Calu3 (cell line): ENCODE results near the gene GZMM. TPM values are rescaled to one million over a fixed set of nuclear protein-coding genes. Genes with fewer than 3 reads are reported as not detected.

Experiments
- BruUV-seq: library from RNA; stranded (reverse); fragments of 400-500 nt; replicated peaks from 2 replicates; lab custom pipeline; 2021; lab: Mats Ljungman, UMichigan
- CTCF ChIA-PET: fragments of 300-600 bp; sonication (Branson Sonifier 250); formaldehyde crosslinking; loops from one replicate; lab custom pipeline; 2022; ENCODE audit warnings: antibody characterized with exemption; lab: Charles Lee
- DNase-seq: peaks from one replicate; pipeline ENCODE4 v3.0.0; 2022
- H3K27ac Mint-ChIP-seq: one replicate; pipeline ENCODE4 v1.8.0; 2022; ENCODE audit warnings: mixed read lengths; ENCODE audit not compliant: unreplicated experiment
- H3K27me3 Mint-ChIP-seq: one replicate; pipeline ENCODE4 v1.8.0; 2022; ENCODE audit warnings: mixed read lengths; ENCODE audit not compliant: unreplicated experiment
- H3K36me3 Mint-ChIP-seq: one replicate; pipeline ENCODE4 v1.8.0; 2022; ENCODE audit warnings: mild to moderate bottlenecking, moderate library complexity, mixed read lengths; ENCODE audit not compliant: insufficient read depth, unreplicated experiment
- H3K4me1 Mint-ChIP-seq: one replicate; pipeline ENCODE4 v1.8.0; 2022; ENCODE audit warnings: mild to moderate bottlenecking, low read depth, mixed read lengths; ENCODE audit not compliant: unreplicated experiment
- H3K4me3 Mint-ChIP-seq: one replicate; pipeline ENCODE4 v1.8.0; 2022; ENCODE audit warnings: mild to moderate bottlenecking, low read depth, moderate library complexity, mixed read lengths; ENCODE audit not compliant: unreplicated experiment
- H3K9me3 Mint-ChIP-seq: one replicate; pipeline ENCODE4 v1.8.0; 2022; ENCODE audit warnings: low read depth, mixed read lengths; ENCODE audit not compliant: unreplicated experiment
- CTCF ChIP-seq: fragments of 200-600 bp; IDR thresholded peaks from one replicate; pipeline ENCODE4 v1.8.0; 2022; ENCODE audit warnings: antibody characterized with exemption; ENCODE audit not compliant: unreplicated experiment
- intact Hi-C: fragments of 100-400 bp; cut with micrococcal nuclease; formaldehyde crosslinking; loops from one replicate; pipeline ENCODE4 v1.10.0; 2022; ENCODE audit not compliant: unreplicated experiment
- total RNA-seq: library from RNA; stranded (reverse); gene quantifications from 2 replicates; pipeline ENCODE4 v1.2.3, GENCODE V29; 2022

GZMM gene
- total RNA-seq, 1 experiment from 2014 or later, result not detected

DNA sequence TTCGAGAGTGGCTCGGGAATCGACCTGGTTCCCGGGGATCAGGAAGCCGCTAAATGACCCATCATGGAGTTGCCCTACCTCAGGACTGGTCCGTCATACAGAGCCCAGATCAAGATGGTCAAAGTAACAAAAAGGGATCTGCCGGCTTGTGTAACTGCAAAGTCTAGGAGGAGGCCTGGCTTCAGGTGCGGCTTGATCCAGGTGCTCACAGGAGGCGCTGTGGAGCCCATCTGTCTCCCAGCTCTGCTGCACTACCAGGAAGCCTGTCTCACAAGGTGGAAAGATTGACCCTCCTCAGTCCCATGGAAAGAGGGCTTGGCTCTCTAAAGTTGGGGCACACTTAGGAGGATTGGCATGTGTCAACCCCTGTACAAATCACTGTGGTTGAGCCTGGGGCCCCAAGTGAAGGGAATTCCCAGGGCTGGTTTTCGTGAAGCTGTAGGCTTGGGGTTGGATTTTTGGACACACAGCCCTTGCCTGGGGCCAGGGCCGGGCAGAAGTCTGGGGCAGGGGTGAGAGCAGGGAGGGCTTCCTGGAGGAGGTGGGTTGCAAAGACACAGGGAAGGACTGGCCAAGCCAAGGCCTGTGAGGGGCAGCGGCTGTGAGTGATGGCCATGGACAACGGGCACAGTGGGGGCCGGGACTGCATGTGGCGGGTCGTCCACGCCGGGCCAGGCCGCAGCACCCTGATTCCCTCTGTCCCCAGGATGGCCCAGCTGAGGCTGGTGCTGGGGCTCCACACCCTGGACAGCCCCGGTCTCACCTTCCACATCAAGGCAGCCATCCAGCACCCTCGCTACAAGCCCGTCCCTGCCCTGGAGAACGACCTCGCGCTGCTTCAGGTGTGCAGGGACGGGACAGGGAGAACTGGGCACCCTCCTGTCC lies 4.2 kb downstream of the GZMM start:
- intact Hi-C loops, result no loop called here
- no peak for DNase-seq
- no peak for TF ChIP-seq CTCF
- H3K27ac Mint-ChIP-seq, result no peak overlapping the region
- no TSS peak for BruUV-seq
- H3K9me3 Mint-ChIP-seq, result no peaks in the 10 kb centered on the region
- CTCF ChIA-PET, result interaction anchor here (0.8 kb wide), 1 partner anchor 41 kb away, joined by 3 read pairs; no protein-coding TSS in a partner anchor
- no peaks in the 10 kb centered on the region for H3K4me1 Mint-ChIP-seq
- H3K4me3 Mint-ChIP-seq, result no peak overlapping the region
- H3K36me3 Mint-ChIP-seq, result no peaks in the 10 kb centered on the region
- peaks cover 32% of the 10 kb centered on the region for H3K27me3 Mint-ChIP-seq

GRCh38 chr19:548886-549830 lies 5.3 kb downstream of the GZMM start:
- no peaks in the 10 kb centered on the region for H3K36me3 Mint-ChIP-seq
- TF ChIP-seq CTCF, result no peak
- peaks cover 32% of the 10 kb centered on the region for H3K27me3 Mint-ChIP-seq
- H3K4me1 Mint-ChIP-seq, result no peaks in the 10 kb centered on the region
- intact Hi-C loops, result no loop called here
- DNase-seq, result no peak
- CTCF ChIA-PET, result interaction anchor here (0.8 kb wide), 1 partner anchor 43 kb away, joined by 3 read pairs; no protein-coding TSS in a partner anchor
- no peak overlapping the region for H3K27ac Mint-ChIP-seq
- no peaks in the 10 kb centered on the region for H3K9me3 Mint-ChIP-seq
- H3K4me3 Mint-ChIP-seq, result no peak overlapping the region
- no TSS peak for BruUV-seq

- H3K36me3 Mint-ChIP-seq, result peaks cover 12% of the 10 kb centered on the region
- CTCF ChIA-PET, result no interaction called here
- no peak overlapping the region for H3K27ac Mint-ChIP-seq
- no peak for DNase-seq
- H3K4me3 Mint-ChIP-seq, result no peak overlapping the region
- intact Hi-C loops, result no loop called here
- peaks cover 20% of the 10 kb centered on the region for H3K27me3 Mint-ChIP-seq
- H3K9me3 Mint-ChIP-seq, result no peaks in the 10 kb centered on the region
- H3K4me1 Mint-ChIP-seq, result no peaks in the 10 kb centered on the region
- BruUV-seq, result no TSS peak
- TF ChIP-seq CTCF, result no peak
Observed at GRCh38 chr19:554817-555216, 11.0 kb downstream of the GZMM start.

DNA sequence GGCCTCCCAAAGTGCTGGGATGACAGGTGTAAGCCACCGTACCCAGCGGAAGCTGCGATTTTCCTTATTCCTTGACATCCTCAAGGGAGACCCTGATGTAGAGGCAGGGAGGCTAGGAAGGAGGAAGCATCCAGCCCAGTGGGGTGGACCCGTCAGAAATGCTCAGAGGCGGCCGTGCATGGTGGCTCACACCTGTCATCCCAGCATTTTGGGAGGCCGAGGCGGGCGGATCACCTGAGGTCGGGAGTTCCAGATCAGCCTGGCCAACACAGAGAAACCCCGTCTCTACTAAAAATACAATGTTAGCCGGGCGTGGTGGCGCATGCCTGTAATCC lies 11.6 kb downstream of the GZMM start:
- H3K4me3 Mint-ChIP-seq, result no peak overlapping the region
- H3K36me3 Mint-ChIP-seq, result peaks cover 12% of the 10 kb centered on the region
- no peaks in the 10 kb centered on the region for H3K4me1 Mint-ChIP-seq
- no peak for DNase-seq
- intact Hi-C loops, result no loop called here
- BruUV-seq, result no TSS peak
- CTCF ChIA-PET, result interaction anchor here (0.7 kb wide), 1 partner anchor 20 kb away, joined by 4 read pairs; no protein-coding TSS in a partner anchor
- H3K27me3 Mint-ChIP-seq, result peaks cover 20% of the 10 kb centered on the region
- H3K9me3 Mint-ChIP-seq, result no peaks in the 10 kb centered on the region
- no peak for TF ChIP-seq CTCF
- no peak overlapping the region for H3K27ac Mint-ChIP-seq
